ENCODE measurements around the gene GTPBP1.

GTPBP1 gene

GRCh38 chr22:38782402-38783094, 76.8 kb downstream of the GTPBP1 start:
- in situ Hi-C loops (cut with HindIII; ENCODE audit: low sequenced_read_pairs) = no loop called here
